GM21515 (cell line): ENCODE data around the gene SLC29A3.

Source experiments
- ATAC-seq: cut with Tn5 transposase; IDR thresholded peaks from one replicate; pipeline ENCODE4 v1.9.1; 2021; ENCODE audit not compliant: unreplicated experiment

Gene SLC29A3

GRCh38 chr10:71300555-71301370, 18.3 kb upstream of the SLC29A3 start:
- no peak for ATAC-seq

- no peak for ATAC-seq
Measured at GRCh38 chr10:71301371-71301916, 17.6 kb upstream of the SLC29A3 start.

DNA sequence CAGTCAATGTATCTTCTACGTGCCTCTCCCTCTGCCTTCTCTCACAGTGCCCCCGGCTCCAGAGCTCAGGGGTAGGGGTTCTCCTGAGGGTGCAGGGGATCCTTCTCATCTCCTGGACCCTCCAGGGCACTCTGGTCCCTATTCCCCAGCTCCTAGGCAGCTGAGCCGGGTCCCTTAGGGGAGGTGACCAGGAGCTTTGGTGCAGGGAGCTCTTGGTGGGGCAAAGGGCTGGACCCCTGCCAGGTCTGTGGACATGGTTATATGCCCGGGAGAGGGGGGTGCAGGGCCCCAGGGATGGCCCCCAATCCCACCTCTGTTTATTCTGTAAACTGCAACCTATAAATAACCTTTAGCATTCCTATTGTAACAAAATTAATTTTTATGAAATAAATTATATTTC, 16.6 kb upstream of the SLC29A3 start:
- no peak for ATAC-seq

DNA sequence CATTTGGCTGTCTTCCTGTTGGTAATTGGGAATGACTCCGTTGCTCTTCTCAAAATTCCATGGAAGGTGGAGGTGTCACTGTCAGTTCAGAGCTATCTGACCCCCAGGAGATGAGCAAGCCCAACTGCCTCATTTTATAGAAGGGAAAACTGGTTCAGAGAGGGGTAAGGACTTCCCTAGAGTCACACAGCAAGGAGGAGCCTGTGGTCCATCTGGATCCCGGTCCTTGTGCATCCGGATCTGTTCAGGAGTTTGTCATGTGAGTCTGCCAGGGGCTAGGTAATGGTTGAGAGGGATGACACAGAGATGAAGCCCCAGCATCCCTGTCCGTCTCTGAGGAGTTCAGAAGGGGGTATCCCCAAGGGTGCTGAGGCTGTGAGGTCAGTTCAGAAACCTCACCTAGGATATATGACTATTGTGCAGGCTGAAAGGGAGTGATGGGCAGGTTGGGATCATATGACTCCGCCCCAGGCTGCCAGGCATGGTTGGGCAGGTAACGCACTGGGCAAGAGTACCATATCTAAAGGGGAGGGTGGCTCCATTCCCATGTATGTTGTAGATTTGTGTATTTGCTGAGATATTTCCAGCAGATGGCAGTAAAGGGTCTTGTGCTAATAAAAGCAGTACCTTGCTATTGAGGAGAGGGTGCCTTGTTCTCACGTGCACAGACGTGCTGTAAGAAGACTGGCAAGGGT, 16.0 kb upstream of the SLC29A3 start:
- no peak for ATAC-seq

- ATAC-seq = no peak
Measured at GRCh38 chr10:71303569-71303907, 15.5 kb upstream of the SLC29A3 start.

GRCh38 chr10:71304914-71305313, 14.1 kb upstream of the SLC29A3 start:
- ATAC-seq = no peak

DNA sequence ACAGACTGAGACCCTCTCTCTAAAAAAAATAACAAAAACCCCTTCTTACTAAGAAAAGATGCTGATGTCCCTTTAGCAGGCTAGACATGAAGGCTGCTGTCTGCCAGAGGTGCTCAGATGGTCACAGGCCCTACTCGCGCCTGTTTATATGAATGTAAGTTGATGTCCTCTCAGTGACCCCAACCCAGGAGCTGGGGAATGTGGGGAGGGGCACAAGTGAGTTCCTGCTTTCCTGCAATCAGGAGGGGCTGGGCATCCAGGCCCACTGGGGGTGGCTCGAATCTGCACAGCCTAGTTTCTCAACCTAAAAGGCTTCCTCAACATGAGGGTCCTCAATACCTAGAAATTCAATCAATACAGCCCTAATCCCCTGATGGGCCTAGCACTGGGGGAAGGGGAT, 12.1 kb upstream of the SLC29A3 start:
- ATAC-seq = no peak

DNA sequence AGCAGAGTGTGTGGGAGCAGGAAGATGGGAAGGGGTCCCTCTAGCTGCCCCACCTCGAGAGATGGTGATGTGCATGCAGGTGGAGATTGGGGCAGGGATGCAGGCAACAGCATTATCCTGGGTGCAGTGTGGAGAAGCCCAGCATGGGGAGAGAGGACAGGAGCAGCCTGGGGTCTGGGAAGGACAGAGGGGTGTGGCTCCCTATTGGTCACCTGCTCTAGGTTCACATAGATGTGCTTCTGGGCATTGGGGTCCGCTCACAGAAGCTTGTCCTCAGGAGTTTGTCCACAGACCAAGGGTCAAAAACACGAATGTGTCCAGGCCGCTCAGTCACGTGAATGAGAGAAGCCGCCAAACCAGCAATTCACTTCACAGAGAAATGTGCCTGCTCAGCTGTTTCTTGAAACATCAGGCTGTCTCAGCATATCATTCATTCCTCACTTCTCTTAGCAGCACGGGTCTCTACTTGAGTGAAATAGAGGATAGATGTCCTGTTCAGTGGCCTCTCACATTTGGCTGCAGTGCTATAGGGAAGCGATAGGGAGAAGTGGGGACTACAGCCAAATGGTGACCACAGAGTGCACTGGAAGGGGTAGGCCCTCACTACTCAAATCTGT, 11.5 kb upstream of the SLC29A3 start:
- ATAC-seq = no peak

- ATAC-seq = no peak
Measured at GRCh38 chr10:71308244-71308643, 10.8 kb upstream of the SLC29A3 start.

DNA sequence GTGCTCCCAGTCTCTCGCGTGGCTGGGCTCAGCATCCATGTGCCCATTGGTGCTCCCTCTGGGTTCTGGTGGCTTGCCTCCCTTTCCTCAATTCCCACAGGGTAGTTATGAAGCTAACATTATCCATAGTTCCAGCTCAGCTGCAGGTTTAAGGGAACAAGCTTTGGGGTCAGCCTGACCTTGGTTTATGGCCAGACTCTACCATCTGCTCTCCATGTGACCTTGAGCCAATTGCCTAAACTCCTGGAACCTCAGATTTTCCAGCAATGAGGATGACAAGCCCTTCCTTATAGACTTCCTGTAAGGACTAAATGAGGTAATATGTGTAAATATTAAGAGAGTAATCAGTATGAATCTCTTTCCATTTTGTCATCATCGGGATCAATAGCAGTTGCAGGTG, 10.1 kb upstream of the SLC29A3 start:
- no peak for ATAC-seq

DNA sequence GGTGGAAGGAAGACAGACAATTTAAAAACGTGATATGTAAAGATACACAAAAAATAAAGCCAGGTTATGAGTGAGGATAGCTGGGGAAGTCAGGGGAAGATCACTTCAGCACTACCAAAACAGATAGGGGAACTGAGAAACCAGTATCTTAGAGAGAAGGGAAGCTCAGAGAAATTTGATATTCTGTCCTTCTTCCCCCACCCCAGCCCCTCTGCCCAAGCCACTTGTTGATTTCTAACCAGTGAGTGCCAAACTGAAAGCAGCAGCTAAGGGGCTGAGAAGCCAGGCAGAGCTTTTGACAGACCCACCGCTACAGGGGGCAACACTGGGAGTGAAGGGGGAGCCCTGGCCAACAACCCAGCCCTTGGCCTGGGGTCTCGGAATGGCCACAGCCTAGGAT, 9.1 kb upstream of the SLC29A3 start:
- no peak for ATAC-seq

- ATAC-seq = no peak
Measured at GRCh38 chr10:71312220-71312619, 6.8 kb upstream of the SLC29A3 start.

GRCh38 chr10:71312811-71313789, 6.0 kb upstream of the SLC29A3 start:
- no peak for ATAC-seq

DNA sequence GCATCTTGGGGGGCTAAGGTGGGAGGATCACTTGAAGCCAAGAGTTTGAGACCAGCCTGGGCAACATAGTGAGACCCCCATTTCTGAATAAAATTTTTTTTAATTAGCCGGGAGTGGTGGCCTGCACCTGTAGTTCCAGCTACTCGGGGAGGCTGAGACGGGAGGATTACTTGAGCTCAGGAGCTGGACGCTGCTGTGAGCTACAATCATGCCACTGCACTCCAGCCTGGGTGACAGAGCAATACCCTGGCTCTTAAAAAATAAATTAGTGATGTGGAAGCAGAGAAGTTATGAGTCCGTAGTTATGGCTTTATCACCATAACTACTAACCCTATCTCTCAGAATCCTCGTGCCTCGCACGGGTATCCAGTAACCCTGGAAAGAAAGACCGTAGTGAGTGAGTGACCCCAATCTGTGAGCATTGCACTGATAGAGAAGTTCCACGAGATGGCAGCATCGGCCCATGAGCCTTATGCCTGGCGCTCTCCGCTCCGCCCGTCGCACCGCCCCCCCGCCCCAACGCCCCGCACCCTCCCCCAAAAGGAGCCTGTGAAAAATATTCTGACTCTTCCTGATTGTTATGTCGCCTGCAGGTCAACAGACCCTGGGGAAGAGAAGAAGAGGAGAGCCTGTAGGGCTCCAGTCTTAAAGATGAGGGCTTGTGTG, 4.9 kb upstream of the SLC29A3 start:
- ATAC-seq = no peak

- no peak for ATAC-seq
Measured at GRCh38 chr10:71314694-71315225, 4.3 kb upstream of the SLC29A3 start.

- ATAC-seq = no peak
Measured at GRCh38 chr10:71316056-71316785, 2.8 kb upstream of the SLC29A3 start.

GRCh38 chr10:71316786-71317160, 2.3 kb upstream of the SLC29A3 start:
- no peak for ATAC-seq

DNA sequence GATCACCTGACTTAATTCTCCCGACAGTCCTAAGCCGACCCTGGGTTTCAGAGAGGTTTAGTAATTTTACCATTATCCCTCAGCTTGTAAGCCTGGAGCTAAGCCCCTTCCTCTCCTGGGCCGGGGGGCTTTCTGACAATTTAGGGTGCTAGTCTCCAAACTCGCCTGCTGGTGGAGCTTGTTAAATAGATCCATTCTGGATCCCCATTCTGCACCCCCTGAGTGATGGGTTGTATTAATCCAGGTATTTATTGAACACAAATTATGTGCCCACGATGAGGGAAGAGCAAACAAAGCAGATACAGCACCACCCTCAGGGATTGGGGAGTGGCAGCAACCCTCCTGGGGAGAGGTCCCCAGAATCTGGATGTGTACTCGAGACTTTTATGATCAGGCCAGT, 1.3 kb upstream of the SLC29A3 start:
- no peak for ATAC-seq

DNA sequence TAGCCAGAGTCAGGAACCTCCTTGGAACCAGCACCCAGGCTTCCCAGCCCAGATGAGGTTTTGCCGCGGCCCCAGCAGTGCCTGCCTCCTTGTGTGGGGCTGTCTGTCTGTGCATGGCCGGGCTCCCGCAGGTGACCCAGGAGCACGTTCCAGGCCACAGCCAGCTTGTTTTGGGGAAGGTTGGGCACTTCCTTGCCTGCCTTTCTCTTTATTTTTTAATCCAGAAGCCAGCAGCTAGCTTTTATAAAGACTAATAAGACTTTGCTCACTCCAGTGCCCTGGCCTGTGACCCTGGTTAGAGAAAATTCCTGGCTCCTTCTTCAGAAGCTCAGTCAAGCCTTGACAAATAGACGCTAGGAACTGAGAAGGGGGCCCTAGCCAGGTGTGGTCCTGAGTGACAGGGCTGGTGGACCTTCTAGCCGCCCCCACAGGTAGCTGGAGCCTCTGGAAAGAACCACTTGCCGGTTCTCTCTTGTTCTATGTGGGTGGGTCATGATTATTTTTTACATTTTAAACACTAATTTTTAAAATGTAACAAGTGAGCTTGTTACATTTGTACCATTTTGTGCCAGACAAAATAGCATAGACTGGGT, 837 bp downstream of the SLC29A3 start:
- ATAC-seq = no peak
